T-helper 1 cell treated with Interleukin-12 subunit alpha and Interleukin-12 subunit beta and Interleukin-4 antibody, amounts not matched to agents 30 ng/mL and 1 ng/mL, for 36 hours (primary cell): Measurements from ENCODE around the gene TRIM9. TPM values are rescaled to one million over a fixed set of nuclear protein-coding genes. Genes with fewer than 3 reads are reported as not detected.
"Not testable (repeated sequence)": the region's sequence is repeated elsewhere in the genome, so short reads cannot be mapped to it uniquely, and the experiment has no call there.

Source experiments
- intact Hi-C: fragments of 100-400 bp; cut with micrococcal nuclease; formaldehyde crosslinking; loops from one replicate; pipeline ENCODE4 v1.15.1; 2024
- total RNA-seq: library from RNA; stranded (reverse); gene quantifications from 2 replicates; pipeline ENCODE4 v1.2.3, GENCODE V29; 2022

The TRIM9 gene
- total RNA-seq, 1 donor from 2014 or later = 0.22 TPM

DNA sequence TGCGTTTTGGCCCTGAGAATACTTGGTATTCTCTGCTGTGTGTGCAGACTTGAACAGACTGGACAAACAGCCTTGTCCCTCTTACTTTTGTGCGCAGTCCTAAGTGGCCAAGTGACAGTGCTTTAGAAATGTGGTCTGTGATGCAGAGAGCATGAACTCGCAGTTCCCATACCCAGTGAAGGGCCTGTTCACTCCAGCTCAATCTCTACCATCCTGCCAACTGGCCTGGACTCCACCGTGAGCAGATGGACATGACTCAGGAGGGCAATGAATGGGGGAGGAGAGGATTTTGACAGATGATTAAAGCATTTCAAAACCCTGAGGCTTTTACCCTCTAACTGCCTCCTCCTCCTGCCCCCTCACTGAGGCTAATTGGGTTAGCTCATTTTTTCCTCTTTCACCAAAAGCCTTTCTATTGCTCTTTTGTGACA lies 88.1 kb downstream of the TRIM9 start:
- intact Hi-C loops = no loop called here

DNA sequence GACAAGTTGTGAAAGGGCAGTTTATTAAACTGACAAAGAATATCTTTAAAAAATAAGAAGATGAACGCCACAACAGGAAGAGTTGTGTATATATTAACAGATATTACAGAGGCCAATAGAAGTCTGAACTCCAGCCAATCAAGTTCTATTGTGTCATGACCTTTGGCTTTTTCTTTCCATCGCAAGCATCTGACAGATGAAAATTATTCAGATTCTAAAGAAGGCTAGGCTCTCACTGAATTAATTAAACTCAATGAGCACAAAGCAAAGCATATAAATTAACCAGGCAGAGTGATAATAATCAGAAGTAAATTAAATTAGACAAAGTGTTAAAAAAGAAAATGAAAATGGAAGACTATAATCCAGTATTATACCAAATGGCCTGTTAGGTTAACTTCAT lies 88.6 kb downstream of the TRIM9 start:
- intact Hi-C loops = no loop called here

GRCh38 chr14:51004801-51005526 lies 89.9 kb downstream of the TRIM9 start:
- intact Hi-C loops = no loop called here

DNA sequence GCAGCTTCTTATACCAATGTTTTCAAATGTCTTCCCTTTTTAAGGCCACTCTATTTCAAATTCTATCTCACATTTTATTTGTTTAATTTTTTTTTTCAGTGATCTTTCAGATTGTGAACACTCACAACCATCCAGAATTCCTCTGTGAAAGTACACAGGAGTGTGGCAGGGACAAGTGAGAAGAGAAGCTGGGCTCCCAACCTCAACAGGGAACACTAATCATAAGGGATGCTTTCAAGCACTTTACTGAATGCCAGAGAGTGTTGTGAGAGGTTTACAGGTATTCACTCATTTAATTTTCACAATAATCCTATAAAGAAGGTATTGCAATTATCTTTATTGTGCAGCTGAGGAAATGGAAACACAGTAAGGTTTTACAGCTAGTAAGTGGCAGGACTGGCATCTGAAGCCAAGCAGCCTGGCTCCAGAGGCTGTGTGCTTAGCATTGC lies 90.5 kb downstream of the TRIM9 start:
- intact Hi-C loops = no loop called here

GRCh38 chr14:51002406-51002999 lies 92.4 kb downstream of the TRIM9 start:
- intact Hi-C loops = no loop called here

- intact Hi-C loops = no loop called here
These were observed 94.3 kb downstream of the TRIM9 start for GRCh38 chr14:51000566-51000965.

GRCh38 chr14:50999726-51000125 lies 95.2 kb downstream of the TRIM9 start:
- intact Hi-C loops = no loop called here

DNA sequence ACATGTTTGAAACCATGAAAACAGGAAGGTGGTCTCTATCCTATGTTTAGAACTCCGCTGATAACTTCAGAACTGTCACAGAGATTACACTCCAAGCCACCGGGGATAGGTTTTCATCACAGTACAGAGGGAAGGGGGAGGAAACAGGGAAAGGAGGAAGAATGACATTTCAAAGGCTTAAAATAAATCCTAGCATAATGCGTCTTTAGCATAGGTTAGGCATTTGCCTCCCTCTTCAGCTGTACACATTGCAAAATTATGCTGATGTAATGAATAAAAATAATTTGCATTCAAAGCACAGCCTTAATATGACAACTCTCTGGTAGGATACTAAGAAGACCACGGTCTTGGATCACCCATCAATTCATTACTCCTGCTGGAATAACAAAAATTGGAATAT lies 96.3 kb downstream of the TRIM9 start:
- intact Hi-C loops = no loop called here

GRCh38 chr14:50997712-50998111 lies 97.2 kb downstream of the TRIM9 start:
- intact Hi-C loops = no loop called here

GRCh38 chr14:50994158-50994557 lies 100.7 kb downstream of the TRIM9 start:
- intact Hi-C loops = not testable (repeated sequence)

- intact Hi-C loops = no loop called here
These were observed 109.0 kb downstream of the TRIM9 start for GRCh38 chr14:50985859-50986331.

- intact Hi-C loops = no loop called here
These were observed 109.6 kb downstream of the TRIM9 start for GRCh38 chr14:50985124-50985858.

DNA sequence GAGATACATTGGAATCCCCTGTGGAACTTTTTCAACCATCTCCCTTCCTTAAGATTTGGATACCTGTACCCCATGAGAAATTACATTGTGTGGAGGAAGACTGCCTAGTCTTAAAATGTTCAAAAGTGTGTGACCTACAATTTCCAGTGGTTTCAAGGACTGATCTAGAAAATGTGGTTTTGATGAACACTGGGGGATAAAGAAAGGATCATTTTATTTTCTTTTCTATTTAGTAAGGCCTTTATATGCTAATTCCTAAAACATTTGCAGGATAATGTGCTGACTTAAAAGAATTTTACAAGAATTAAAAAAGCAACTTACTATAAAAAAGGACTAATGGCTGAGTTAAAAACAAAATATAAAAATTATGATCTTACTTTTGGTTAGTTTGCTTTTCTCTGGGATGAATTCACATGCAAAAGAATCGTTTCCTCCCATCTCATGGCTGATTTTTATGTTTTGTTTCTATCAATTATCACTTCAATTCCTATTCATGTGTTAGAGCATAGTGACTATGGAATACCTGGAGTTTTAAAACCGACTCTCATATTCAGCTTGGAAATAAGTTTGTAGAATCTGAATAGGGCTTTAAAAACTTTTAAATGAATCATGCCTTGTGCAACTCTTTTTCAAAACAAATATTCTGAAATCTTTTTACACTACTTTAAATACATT lies 110.7 kb downstream of the TRIM9 start:
- intact Hi-C loops = no loop called here

DNA sequence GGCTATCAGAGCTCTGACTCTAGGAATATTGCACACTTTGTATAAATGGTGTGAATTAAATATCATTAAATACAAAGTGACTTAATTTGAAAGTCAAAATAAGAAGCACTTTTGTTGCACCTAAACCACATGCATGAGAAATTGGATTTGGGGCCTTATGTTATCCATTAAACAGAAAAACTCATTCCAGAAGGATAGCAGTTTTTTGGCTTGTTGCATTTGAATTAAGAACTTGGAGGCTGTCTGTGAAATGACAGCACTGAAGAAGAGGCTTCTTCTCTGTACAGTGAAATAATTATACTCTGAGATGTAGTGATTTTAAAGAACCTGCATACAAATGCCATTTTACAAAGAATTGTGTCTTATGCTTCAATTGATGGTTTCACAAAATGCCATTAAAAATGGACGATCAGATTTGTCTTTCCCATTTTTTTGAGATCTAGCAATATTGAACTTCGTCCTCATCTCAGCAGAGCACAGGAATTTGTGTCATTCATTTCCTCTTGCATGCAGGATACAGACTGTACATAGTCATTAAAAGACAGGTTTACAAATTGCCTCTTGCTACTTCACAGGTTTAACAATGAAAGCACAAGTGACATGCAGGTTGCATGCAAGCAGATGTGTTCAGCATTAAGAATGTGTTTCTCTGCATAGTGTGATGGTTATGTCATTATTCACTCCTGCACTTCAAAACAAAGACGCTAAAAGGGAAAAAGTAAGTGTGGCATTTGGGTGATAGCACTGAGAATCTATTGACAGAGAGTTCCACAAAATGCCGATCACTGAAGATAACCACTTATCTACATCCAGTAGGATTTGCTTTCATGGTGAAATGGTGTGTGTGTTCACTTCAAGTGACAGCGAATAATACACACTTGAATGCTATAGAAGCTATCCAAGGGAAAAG lies 114.7 kb downstream of the TRIM9 start:
- intact Hi-C loops = no loop called here

DNA sequence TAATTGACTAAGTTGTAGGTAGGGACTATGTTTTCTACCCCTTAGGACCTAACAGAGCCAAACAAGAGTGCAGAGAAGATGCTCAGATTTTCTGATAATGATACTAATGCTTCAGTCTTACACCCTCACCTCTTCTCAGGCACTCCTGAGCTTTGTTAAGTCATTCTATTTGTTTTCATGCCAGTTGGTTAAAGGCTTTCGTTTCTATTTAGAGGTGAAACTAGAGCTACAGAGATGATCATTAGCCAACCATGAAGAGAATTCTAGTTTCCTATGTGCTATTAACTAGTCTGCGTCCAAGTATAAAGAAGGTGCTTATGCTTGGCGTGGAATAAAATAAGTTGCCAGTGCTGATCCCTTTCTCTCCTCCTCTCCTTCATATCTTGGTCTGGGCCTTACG lies 116.0 kb downstream of the TRIM9 start:
- intact Hi-C loops = no loop called here

GRCh38 chr14:50978529-50978871 lies 116.4 kb downstream of the TRIM9 start:
- intact Hi-C loops = no loop called here

- intact Hi-C loops = no loop called here
These were observed 116.9 kb downstream of the TRIM9 start for GRCh38 chr14:50977863-50978528.

DNA sequence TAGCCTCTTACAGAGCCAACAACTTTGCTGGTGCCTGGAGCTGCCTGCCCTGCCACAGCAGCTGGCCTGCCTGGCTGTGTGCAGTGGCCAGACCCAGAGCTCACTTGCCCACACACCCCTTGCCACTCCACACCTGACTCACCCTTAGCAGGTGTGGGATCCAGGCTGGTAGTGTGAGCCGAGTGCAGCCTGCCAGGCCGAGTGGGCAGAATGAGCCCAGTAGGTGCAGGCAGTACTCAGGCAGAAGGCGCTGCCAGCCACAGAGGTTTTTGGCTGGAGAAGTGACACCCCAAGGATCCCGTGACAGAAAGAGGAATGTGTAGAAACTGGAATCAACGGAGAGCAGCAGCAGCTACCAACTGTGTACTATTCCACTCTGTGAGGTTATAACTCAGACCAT lies 120.8 kb downstream of the TRIM9 start:
- intact Hi-C loops = no loop called here

GRCh38 chr14:50972734-50973133 lies 122.2 kb downstream of the TRIM9 start:
- intact Hi-C loops = no loop called here
